Fibroblast of lung (primary cell): ENCODE measurements around the gene KLHL29.

Source experiments
- CTCF ChIP-seq, 2 donors: IDR thresholded peaks in 1 of 2; conservative IDR thresholded peaks in 1 of 2; 1 replicate in 1 of 2; 2 replicates in 1 of 2; pipeline ENCODE4 v1.5.1; 2011 to 2012; ENCODE audit warnings: low read length in 2 of 2, control low read depth in 1 of 2, inconsistent platforms in 1 of 2, low read depth in 1 of 2, mild to moderate bottlenecking in 1 of 2
- EZH2 ChIP-seq: IDR thresholded peaks from 2 replicates; pipeline ENCODE4 v1.5.1; 2012; ENCODE audit warnings: low read length, control low read depth, mild to moderate bottlenecking; ENCODE audit errors: missing control alignments

- TF ChIP-seq CTCF (conservative IDR thresholded peaks at IDR 0.05 in 1 of 2, IDR thresholded peaks at IDR 0.05 in 1 of 2; ENCODE audit: low read depth in 1 of 2, low read length in 2 of 2) (no peak), EZH2 (no peak)
These were observed 135.3 kb downstream of the KLHL29 start for GRCh38 chr2:23520256-23520655.
